ENCODE measurements around the gene MTMR10. TPM values are rescaled to one million over a fixed set of nuclear protein-coding genes. Genes with fewer than 3 reads are reported as not detected.

Gene MTMR10
- total and polyA plus RNA-seq, 2 experiments from 2014 or later = 4.3 to 11.3 TPM

DNA sequence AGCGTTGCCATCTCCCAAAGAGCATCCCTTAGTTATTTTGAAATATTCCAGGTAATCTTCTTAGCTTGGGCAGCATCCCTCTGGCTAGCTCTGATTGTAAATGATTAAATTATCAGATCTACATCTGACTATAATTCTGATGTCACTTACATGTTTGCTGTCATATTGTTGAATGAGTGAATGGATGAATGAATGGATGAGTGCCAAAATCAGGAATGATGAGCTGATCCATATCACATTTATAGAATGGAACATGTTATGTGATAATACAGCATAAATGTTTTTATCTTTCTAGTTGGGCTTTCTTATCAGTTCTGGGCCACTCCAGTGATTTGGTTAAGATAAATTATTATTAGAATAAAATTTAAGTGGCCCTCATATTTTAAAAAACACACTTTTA is 73.8 kb downstream of the MTMR10 start (continued):
- TF ChIP-seq, protein P1, sequence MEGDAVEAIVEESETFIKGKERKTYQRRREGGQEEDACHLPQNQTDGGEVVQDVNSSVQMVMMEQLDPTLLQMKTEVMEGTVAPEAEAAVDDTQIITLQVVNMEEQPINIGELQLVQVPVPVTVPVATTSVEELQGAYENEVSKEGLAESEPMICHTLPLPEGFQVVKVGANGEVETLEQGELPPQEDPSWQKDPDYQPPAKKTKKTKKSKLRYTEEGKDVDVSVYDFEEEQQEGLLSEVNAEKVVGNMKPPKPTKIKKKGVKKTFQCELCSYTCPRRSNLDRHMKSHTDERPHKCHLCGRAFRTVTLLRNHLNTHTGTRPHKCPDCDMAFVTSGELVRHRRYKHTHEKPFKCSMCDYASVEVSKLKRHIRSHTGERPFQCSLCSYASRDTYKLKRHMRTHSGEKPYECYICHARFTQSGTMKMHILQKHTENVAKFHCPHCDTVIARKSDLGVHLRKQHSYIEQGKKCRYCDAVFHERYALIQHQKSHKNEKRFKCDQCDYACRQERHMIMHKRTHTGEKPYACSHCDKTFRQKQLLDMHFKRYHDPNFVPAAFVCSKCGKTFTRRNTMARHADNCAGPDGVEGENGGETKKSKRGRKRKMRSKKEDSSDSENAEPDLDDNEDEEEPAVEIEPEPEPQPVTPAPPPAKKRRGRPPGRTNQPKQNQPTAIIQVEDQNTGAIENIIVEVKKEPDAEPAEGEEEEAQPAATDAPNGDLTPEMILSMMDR (conservative IDR thresholded peaks at IDR 0.05; ENCODE audit: low read depth in 2 of 2) = no peak
- TF ChIP-seq ZNF114 (CRISPR knock-in tag; IDR thresholded peaks at IDR 0.05) = no peak
- TF ChIP-seq ZNF331 (CRISPR knock-in tag; IDR thresholded peaks at IDR 0.05; ENCODE audit: low read depth) = no peak
- no peak for TF ChIP-seq POLR2AphosphoS5 (IDR thresholded peaks at IDR 0.05; ENCODE audit: low read depth)

DNA sequence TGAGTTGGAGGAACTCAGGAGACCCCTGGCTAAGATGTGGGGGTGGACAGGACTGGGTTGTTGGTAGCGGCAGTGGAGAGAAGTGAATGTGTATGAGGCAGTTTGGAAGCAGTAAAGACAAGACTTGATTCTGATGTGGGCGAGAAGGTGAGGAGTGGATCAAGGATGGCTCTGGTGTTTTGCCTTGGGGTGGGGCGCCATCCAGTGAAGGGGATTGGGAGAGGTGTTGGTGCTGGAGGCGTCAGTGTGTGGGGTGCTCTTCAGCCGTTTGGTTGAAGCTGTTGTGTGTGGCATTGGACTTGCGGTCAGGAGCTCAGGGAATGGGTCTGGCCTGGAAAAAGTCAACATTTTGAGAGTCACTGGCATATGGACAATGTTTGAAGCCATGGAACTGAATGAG is 74.4 kb downstream of the MTMR10 start:
- no peak for DNase-seq (ENCODE audit: low spot score)
- H3K27ac Mint-ChIP-seq = peak overlapping the region; percentile 5; the same call in 1 of the 2 replicates

More for the DNA sequence above, 74.4 kb downstream of the MTMR10 start:
- Histone ChIP-seq H3K27me3 (ENCODE audit: insufficient read depth) (no peaks in the 10 kb centered on the region), H3F3A (replicated peaks; ENCODE audit: low read depth) (no peaks in the 10 kb centered on the region), H3K27ac (ENCODE audit: low read depth) (no peak overlapping the region), H3K4me1 (ENCODE audit: insufficient read depth) (peaks cover 6% of the 10 kb centered on the region), H4K20me1 (replicated peaks; ENCODE audit: insufficient read depth) (no peaks in the 10 kb centered on the region; the same call in 1 of the 2 replicates), H3K4me3 (no peak overlapping the region), H3K79me2 (replicated peaks; ENCODE audit: insufficient read depth) (no peaks in the 10 kb centered on the region; the same call in none of the 2 replicates), H3K4me2 (no peak overlapping the region), H3K36me3 (ENCODE audit: insufficient read depth) (peaks cover 23% of the 10 kb centered on the region), H3K9me2 (ENCODE audit: insufficient read depth) (no peaks in the 10 kb centered on the region), H2AFZ (no peak overlapping the region)
- Mint-ChIP-seq H3K36me3 (ENCODE audit: low read depth) (peaks cover 59% of the 10 kb centered on the region; the same call in 2 of the 3 replicates), H3K27me3 (ENCODE audit: insufficient read depth, low read depth, poor library complexity) (peaks cover 2% of the 10 kb centered on the region), H3K9me3 (no peaks in the 10 kb centered on the region; the same call in 2 of the 3 replicates), H3K4me3 (no peak overlapping the region), H3K4me1 (peaks cover 14% of the 10 kb centered on the region)
- TF ChIP-seq ZNF331 (CRISPR knock-in tag; IDR thresholded peaks at IDR 0.05; ENCODE audit: low read depth) = no peak
- TF ChIP-seq POLR2AphosphoS5 (IDR thresholded peaks at IDR 0.05; ENCODE audit: low read depth) = no peak
- TF ChIP-seq, protein P2, sequence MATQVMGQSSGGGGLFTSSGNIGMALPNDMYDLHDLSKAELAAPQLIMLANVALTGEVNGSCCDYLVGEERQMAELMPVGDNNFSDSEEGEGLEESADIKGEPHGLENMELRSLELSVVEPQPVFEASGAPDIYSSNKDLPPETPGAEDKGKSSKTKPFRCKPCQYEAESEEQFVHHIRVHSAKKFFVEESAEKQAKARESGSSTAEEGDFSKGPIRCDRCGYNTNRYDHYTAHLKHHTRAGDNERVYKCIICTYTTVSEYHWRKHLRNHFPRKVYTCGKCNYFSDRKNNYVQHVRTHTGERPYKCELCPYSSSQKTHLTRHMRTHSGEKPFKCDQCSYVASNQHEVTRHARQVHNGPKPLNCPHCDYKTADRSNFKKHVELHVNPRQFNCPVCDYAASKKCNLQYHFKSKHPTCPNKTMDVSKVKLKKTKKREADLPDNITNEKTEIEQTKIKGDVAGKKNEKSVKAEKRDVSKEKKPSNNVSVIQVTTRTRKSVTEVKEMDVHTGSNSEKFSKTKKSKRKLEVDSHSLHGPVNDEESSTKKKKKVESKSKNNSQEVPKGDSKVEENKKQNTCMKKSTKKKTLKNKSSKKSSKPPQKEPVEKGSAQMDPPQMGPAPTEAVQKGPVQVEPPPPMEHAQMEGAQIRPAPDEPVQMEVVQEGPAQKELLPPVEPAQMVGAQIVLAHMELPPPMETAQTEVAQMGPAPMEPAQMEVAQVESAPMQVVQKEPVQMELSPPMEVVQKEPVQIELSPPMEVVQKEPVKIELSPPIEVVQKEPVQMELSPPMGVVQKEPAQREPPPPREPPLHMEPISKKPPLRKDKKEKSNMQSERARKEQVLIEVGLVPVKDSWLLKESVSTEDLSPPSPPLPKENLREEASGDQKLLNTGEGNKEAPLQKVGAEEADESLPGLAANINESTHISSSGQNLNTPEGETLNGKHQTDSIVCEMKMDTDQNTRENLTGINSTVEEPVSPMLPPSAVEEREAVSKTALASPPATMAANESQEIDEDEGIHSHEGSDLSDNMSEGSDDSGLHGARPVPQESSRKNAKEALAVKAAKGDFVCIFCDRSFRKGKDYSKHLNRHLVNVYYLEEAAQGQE (IDR thresholded peaks at IDR 0.05; ENCODE audit: unreplicated experiment) = no peak
- TF ChIP-seq NANOG (IDR thresholded peaks at IDR 0.05; ENCODE audit: borderline replicate concordance) = no peak
- TF ChIP-seq, protein P1 (conservative IDR thresholded peaks at IDR 0.05; ENCODE audit: low read depth in 2 of 2) = peak; percentile 24 to 60; a peak in 3 of 4 replicates
- no peak for TF ChIP-seq EZH2 (IDR thresholded peaks at IDR 0.05; ENCODE audit: low read depth, unreplicated experiment)
- peak; percentile 51 for ATAC-seq
